Activated T-cell treated with anti-CD3 and anti-CD28 coated beads for 24 hours (primary cell): ENCODE data around the gene IGSF6.
"Not testable (repeated sequence)": the region's sequence is repeated elsewhere in the genome, so short reads cannot be mapped to it uniquely, and the experiment has no call there.

ENCODE experiments used
- DNase-seq: peaks from one replicate; pipeline ENCODE4 v3.0.0-alpha.2; 2020; ENCODE audit warnings: low read depth

IGSF6 gene

DNA sequence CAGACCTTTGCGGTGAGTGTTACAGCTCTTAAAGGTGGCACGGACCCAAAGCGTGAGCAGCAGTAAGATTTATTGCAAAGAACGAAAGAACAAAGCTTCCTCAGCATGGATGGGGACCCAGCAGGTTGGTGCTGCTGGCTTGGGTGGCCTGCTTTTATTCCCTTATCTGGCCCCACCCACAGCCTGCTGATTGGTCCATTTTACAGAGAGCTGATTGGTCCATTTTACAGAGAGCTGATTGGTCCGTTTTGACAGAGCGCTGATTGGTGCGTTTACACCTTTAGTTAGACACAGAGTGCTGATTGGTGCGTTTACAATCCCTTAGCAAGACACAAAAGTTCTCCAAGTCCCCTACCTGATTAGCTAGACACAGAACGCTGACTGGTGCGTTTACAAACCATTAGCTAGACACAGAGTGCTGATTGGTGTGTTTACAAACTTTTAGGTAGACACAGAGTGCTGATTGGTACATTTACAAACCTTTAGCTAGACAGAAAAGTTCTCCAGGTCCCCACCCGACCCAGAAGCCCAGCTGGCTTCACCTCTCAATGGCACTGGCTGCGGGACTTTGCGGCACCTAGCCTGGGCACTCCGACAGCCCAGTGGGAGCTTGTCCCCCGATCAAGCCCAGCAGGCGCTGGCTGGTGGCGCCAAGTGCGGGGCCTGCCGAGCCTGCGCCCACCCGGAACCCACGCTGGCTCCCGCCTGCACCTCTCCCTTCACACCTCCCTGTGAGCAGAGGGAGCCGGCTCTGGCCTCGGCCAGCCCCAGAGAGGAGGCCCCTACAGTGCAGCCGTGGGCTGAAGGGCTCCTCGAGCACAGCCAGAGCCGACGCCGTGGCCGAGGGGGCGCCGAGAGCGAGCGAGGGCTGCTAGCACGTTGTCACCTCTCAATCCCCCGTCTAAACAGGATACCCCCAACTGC, 22.5 kb downstream of the IGSF6 start:
- DNase-seq: not testable (repeated sequence)

GRCh38 chr16:21628772-21629171, 23.6 kb downstream of the IGSF6 start:
- no peak for DNase-seq

DNA sequence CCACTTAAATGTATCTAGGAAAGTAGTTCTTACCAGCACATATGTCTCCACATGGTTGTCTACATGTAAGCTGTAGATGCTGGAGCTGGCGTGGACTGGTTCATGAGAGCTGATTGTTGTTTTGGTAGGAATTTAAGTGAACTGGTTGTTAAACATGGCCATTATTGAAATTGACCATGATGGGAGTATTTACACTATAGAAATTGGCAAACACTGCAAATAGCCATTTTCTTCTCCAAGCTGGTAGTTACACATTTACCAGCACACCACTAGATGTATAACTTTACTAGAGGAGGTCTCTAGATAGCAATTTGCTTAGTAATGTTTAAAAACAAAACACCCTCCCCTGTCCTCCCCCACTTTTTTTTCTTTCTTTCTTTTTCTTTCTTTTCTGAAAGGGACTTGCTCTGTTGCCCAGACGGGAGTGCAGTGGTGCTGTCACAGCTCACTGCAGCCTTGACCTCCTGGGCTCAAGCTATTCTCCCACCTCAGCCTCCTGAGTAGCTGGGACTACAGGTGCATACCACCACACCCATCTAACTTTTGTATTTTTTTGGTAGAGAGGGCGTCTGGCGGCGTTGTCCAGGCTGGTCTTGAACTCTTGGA, 24.2 kb downstream of the IGSF6 start:
- no peak for DNase-seq

DNA sequence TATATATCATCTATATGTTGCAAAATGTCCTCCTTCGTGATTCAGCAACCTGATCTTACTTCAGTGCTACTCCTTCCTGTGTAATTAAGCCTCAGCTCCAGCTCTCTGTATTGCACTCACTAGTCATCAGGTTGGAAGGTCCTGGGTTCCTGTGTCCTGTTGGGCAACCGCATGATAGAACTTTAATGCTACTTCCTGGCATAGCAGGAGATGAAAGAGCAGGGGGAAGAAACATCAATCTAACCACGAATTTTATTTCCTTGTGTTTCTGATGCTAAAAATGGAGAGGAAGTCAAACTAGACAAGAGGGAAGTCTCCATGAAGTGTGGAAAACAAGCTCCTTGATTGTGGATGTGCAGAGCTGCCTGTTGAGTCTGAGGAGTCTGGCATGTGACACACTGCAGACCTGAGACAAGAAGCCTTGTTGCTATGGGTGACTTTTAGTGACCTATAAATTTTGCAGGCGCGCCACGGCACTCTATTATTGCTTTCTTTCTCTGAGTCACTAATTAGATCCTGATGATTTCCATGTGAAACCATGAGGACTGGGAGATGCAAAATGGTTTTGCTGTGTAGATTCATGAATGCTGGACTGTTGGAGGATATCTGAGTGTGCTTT, 25.6 kb downstream of the IGSF6 start:
- DNase-seq: no peak

- no peak for DNase-seq
Measured at GRCh38 chr16:21625026-21625425, 27.4 kb downstream of the IGSF6 start.

DNA sequence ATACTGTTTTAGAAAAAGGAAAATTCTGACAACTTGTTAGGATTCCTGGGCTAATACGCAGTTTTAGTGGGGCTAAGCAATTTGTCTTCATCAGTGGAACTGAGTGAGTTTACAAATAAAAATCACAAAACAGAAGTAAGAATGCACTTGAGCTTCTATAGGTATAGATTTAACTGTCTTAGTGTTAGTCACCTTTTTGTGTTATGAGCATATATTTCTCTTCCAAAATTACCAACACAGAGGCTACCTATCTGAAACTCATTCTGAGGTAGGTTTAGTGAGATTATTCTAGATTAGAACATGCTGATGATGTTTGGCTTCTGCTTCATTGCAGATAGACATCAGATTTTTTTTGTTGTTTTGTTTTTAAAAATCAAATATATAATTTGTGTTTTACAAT, 29.9 kb downstream of the IGSF6 start:
- DNase-seq: no peak

DNA sequence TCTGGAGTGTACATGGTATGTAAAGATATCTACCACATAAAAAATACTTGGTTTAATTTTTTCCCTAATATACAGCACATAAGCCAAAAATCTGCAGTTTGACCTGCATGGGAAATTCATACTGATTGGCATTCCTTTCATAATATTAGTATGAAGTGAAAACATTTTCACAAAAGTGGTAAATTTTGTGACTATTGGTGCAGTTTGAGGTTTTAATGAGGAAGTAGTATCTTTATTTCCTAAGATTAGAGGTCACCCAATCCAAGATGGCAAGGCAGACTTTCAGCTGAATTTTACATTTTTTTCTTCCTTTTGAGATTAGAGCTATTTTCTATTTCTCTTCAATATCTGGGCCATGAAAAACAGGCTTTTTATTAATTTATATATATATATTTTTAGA, 31.8 kb downstream of the IGSF6 start:
- DNase-seq: no peak

GRCh38 chr16:21619765-21620425, 32.5 kb downstream of the IGSF6 start:
- no peak for DNase-seq

GRCh38 chr16:21618281-21618680, 34.1 kb downstream of the IGSF6 start:
- no peak for DNase-seq

- DNase-seq: no peak
Measured at GRCh38 chr16:21617607-21618006, 34.8 kb downstream of the IGSF6 start.

- DNase-seq: no peak
Measured at GRCh38 chr16:21614896-21615295, 37.5 kb downstream of the IGSF6 start.

DNA sequence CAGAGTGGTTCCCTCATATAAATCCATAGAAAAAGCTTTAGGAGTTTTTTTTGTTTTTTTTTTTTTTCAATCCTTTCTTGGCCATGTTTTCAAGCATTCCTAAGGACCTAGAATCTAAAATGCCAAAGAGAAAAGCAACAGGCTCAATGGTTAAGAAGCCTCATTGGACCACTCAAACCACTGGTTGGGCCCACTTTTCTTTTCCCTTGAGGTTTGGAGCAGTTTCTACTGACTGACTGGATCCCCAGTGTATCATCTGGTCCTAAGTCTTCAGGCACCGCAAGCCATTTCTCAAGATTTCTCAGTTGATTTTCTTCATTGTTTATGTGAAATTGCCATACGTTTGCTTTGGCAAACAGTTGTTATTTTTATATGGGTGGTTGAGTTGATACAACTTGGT, 38.6 kb downstream of the IGSF6 start:
- DNase-seq: no peak

GRCh38 chr16:21613361-21613760, 39.0 kb downstream of the IGSF6 start:
- DNase-seq: no peak

DNA sequence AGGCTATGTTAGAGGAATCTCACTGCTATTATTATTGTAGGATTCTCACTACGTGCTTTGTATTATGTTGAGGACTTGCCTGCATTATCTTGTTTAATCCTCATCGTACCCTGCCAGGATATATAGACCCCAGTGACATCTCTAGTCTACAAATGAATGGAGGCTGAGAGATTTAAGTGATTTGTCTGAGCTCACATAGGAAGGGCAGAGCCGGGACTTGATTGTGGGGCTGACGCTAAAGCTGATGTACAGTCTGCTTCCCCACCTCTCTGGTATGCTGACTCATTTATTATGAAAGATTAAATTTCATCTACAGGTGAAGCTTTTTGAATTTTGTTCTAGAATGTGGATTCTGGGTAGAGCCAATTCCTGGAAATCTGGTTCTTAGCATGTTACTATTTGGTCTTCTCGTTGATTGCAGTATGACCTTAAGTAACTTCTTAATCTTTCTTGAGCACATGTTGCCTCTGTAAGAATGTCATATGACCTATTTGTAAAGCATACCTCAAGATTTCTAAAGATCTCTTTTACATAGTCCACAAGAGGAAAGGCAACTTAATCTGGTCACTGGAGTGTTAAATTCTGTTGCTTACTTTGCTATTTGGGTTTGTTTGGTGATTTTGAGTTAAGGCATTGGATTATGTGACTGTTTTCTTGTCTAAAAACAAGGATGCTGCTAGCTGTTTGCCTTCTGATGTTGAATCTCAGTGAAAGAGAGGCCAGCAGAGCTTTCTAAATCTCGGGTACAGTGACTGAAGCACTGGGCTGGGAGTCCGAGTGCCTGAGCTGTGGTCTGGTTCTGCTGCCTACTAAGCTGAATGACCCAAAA, 40.6 kb downstream of the IGSF6 start:
- DNase-seq: no peak

GRCh38 chr16:21611198-21611555, 41.2 kb downstream of the IGSF6 start:
- DNase-seq: no peak

DNA sequence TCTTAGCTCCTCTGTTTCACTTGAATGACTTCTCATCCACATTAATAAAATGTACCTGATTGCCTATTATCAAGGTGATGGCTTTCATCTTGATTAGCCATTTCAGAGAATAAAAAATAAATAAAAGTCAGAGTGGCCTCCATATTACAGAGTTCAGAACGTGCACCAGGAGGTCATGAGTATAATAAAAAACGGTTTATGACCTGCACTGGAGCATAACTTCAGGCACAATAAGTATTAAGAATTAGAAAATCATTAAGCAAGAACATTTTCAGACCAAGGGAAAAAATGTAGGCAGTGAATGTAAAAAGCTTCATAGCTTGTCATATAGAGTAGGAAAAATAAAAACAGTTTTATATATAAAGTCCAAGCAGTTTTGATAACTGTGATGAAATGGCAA, 41.6 kb downstream of the IGSF6 start:
- no peak for DNase-seq

GRCh38 chr16:21610006-21610544, 42.3 kb downstream of the IGSF6 start:
- DNase-seq: no peak

DNA sequence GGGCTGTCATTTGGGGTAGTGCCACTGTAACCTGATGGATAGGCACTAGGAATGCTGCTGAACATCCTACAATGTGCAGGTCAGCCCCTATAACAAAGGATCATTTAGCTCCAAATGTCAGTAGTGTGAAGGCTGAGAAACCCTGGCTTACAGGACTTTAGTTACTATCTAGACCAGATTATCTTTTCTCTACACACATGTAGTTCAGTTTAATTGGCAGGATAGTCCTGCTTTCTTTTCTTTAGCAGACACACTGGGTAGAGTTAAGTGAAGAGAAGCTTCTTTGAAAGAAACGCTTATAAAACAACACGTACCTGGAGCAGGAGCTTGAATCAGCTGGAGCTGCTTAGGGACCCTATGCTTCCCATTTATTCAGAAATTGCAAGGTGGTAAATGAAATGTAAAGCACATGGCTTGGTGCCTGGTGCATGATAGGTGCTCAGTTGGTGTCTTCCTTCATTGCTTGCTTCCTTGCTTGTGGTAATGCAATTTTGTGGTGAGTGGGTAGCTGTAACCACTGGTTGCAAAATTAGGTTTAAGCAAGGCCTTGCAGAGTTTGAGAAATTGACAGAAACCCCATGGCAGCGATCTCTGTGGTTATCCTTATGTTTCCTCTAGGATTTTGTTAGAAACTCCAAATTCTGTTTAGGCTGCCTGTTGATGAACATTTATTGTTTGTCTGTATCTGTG, 43.6 kb downstream of the IGSF6 start:
- no peak for DNase-seq

GRCh38 chr16:21605848-21606247, 46.6 kb downstream of the IGSF6 start:
- DNase-seq: not testable (repeated sequence)

DNA sequence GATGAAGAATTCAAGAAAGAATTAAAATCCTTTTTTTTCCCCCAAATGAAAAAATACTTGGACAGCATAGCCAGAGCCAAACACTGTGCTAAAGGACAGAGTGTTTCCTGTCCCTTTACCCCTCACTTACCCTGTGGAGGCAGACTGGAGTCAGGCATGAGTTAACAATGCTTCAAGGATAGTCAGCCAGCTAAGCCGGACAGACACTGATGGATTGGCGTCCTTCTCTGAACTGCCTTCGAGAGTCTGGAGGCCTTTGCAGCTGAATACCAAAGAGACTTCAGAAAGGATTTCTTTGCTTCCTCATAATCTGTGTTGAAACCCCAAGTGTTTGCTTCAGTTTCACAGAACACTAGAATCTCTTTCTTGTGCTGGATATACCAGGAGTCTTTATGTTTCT, 48.5 kb downstream of the IGSF6 start:
- DNase-seq: no peak

DNA sequence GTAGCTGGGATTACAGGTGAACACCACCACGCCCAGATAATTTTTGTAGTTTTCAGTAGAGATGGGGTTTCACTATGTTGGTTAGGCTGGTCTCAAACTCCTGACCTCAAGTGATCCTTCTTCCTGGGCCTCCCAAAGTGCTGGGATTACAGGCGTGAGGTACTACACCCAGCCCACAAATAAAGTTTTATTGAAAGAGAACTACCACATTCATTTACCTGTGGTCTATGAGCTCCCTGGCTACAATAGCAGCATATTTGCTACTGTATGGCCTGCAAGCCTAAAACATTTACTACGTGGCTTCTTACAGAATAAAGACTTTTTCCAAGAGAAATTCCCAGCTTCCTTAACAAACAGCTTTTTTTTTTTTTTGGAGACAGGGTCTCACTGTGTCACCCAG, 49.6 kb downstream of the IGSF6 start:
- DNase-seq: no peak
